ENCODE results near the gene CDH4.

Gene CDH4

DNA sequence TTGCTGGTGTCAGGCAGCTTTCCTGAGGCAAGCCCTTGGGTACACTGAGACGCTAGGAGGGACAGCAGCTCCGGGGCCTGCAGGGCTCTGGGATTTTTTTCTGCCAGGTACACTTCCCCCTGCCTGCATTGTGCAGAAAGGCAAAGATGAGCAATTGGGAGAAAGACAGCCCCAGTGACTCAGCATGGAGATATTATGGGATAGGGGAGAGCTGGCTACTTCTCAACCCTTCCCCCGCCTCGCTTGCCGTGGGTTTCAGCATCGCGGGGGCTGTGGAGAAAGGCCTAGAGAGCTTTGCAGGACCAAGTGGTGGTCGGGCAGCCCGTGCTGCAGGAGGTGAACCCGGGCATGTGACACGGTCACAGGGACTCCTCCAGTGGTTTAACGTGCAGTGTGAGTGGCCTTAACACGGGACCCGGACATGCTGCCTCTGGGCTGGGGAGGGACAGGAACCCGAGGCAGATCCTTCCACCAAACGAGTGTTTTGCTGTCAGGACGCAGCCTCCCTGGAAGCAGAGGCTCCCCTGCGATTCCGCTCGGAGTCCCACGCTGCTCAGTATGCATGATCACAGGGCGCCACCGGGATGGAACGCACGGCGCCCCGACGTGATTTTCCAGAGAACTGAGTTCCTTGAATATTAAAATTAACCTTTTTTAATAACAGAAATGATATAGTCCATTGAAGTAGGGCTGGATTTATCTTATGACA, 139.9 kb downstream of the CDH4 start:
- no peak overlapping the region for H3K4me3 ChIP-seq (ENCODE audit: low read depth, low read length)
- DNase-seq (ENCODE audit: low read depth) = no peak
- TF ChIP-seq, protein P1, sequence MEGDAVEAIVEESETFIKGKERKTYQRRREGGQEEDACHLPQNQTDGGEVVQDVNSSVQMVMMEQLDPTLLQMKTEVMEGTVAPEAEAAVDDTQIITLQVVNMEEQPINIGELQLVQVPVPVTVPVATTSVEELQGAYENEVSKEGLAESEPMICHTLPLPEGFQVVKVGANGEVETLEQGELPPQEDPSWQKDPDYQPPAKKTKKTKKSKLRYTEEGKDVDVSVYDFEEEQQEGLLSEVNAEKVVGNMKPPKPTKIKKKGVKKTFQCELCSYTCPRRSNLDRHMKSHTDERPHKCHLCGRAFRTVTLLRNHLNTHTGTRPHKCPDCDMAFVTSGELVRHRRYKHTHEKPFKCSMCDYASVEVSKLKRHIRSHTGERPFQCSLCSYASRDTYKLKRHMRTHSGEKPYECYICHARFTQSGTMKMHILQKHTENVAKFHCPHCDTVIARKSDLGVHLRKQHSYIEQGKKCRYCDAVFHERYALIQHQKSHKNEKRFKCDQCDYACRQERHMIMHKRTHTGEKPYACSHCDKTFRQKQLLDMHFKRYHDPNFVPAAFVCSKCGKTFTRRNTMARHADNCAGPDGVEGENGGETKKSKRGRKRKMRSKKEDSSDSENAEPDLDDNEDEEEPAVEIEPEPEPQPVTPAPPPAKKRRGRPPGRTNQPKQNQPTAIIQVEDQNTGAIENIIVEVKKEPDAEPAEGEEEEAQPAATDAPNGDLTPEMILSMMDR (IDR thresholded peaks at IDR 0.05; ENCODE audit: control insufficient read depth, extremely low read depth, insufficient read depth) = no peak

DNA sequence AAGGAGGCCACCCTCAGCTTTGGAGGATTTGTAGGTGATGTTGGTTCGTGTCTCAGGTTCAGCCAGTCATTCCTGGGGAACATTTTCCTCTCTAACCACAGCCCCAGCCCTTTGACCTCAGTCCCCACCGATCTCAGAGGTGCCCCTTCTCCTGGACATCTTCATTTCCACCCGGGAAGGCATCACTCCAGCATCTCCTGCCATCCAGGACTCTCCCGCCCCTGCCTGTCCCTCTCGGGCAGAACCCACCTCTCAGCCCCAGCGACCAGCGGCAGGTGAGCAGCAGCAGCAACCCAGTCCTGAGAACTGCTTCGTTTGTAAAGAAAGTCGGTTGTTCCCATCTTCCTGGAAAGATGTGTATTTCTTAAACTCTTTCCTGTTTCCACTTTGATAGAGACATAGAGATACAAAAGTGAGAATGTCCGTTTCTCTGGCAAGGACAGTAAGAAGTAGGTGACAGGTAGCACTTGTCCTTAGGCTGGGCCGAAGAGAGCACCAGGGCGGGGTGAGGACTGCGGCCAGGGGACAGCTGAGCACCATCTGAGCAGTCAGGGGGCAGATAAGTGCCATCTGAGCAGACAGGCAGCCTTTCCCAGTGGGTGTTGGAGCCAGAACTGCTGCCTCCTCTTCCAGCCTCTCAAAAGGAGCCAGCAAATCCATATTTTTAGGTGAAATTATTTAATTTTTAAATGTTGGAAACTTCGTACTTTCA, 142.2 kb downstream of the CDH4 start:
- H3K4me3 ChIP-seq (ENCODE audit: low read depth, low read length) = no peak overlapping the region
- TF ChIP-seq, protein P1 (IDR thresholded peaks at IDR 0.05; ENCODE audit: control insufficient read depth, extremely low read depth, insufficient read depth) = no peak
- DNase-seq (ENCODE audit: low read depth) = no peak

DNA sequence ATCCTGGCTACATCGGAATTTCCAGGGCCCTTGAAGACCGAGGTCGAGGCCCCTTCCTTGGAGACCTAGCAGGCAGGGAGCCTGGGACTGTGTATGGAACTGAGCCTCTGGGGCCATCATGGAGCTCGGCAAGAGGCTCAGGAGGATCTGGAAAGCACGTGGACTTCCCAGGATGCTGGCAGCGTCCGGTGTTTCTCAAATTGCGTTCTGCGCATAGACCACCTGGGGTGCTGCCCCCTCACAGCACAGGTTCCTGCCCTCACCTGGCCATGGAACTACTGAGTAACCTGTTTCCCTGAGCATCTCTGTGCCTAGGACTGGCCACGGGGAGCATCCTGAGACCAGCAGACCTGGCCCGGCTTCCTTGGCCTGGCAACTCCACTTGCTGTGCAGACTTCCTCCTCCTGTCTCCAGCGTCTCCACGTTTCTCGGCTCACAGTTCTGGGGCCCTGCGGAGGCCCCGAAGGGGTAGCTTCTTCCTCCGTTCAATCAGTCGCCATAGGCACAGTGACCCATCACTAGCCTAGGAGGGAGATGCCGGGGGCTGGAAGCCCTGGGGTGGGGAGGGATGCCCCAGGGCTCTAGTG, 144.3 kb downstream of the CDH4 start:
- TF ChIP-seq, protein P1 (IDR thresholded peaks at IDR 0.05; ENCODE audit: control insufficient read depth, extremely low read depth, insufficient read depth) = no peak
- DNase-seq (ENCODE audit: low read depth) = no peak
- H3K4me3 ChIP-seq (ENCODE audit: low read depth, low read length) = no peak overlapping the region

DNA sequence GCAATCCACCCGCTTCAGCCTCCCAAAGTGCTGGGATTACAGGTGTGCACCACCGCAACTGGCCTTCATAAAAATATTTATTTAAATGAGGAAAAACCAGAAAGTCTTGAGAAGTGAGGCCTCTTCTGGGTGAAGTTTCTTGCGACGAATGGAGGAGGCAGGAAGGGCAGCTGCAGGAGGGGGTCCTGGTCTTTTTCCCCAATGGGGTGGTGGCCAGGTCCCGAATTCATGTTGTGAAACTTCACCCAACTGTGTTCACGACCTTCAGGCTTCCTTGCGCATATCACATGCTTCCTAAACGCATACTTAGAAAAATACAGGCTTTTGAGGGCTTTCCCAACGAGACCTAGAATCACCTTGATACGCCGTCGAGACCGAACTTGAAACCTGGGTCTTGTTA, 145.1 kb downstream of the CDH4 start:
- TF ChIP-seq, protein P1 (IDR thresholded peaks at IDR 0.05; ENCODE audit: control insufficient read depth, extremely low read depth, insufficient read depth) = no peak
- no peak overlapping the region for H3K4me3 ChIP-seq (ENCODE audit: low read depth, low read length)
- no peak for DNase-seq (ENCODE audit: low read depth)

DNA sequence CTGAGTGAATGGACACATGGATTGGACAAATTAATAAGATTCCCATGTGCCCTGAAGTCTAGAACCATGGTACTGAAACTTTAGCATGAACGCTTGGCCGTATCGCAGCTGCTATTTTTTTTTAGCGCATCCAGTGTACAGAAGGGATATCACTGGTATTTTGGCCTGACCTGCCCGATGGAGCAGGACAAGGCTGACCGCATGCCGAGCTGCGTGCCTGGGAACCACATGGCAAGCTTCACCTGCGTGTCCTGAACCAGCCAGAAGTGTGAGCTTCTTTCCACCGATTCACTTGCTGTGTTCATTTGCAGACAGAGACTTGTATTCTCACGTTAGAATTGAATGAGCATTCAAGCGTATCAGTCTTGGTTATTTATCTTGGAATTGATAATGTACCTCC, 145.7 kb downstream of the CDH4 start:
- TF ChIP-seq, protein P1 (IDR thresholded peaks at IDR 0.05; ENCODE audit: control insufficient read depth, extremely low read depth, insufficient read depth) = no peak
- no peak for DNase-seq (ENCODE audit: low read depth)
- no peak overlapping the region for H3K4me3 ChIP-seq (ENCODE audit: low read depth, low read length)

DNA sequence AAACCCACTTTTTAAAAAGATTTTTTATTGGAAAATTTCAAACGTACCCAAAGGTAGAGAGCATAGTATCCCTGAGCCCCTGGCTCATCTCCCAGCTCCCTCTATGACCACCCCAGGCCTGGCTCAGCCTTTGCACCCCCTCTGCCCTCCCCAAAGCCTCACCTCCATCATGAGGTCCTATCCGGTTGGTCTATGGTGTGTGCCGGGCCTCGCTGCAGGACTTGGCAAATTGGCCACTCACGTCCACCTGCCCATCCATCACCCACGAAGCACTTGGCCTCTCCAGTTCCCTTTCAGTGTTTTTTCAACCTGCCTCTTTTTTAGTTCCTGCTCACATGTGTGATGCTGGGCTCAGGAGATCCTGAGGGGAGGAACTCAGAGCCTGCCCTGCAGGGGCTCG, 147.4 kb downstream of the CDH4 start:
- no peak overlapping the region for H3K4me3 ChIP-seq (ENCODE audit: low read depth, low read length)
- TF ChIP-seq, protein P1 (IDR thresholded peaks at IDR 0.05; ENCODE audit: control insufficient read depth, extremely low read depth, insufficient read depth) = no peak
- no peak for DNase-seq (ENCODE audit: low read depth)

Measured in LNCaP clone FGC (cell line).